ENCODE data around the gene THRB.

Gene THRB

GRCh38 chr3:24348348-24348747, 146.3 kb downstream of the THRB start:
- DNase-seq (ENCODE audit: low spot score) = no peak

GRCh38 chr3:24344784-24345439, 149.7 kb downstream of the THRB start:
- DNase-seq (ENCODE audit: low spot score) = no peak

DNA sequence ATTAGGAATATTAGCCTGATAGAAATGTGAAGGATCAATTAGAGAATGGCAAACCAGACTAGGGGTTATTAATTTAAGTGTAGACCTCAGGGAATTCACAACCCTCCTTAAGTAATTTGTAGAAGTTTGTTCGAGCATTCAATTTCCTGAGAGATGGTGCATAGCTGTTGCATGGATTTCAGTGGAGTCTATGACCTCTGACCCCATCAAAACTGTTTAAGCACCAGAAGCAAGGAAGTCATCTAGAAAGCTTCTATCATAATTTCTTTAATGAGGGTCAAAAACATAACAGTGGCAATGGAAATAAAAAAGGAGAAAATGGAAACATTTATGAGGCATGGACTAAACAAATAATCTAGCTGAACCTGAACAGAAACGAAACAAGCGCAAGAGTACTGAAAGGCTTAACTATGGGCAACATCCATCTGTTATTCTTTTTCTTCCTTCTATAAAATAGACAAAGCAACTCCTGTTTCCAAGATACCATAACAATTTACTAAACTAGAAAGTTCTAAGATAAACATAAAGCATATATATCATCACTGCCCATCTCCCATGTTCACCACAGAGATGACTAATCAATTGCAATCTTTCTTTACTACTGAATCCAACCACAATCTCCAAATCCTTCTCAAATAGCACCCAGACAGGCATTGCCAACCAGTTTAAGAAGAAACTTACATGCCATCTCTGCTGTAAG, 151.4 kb downstream of the THRB start:
- no peak for DNase-seq (ENCODE audit: low spot score)

DNA sequence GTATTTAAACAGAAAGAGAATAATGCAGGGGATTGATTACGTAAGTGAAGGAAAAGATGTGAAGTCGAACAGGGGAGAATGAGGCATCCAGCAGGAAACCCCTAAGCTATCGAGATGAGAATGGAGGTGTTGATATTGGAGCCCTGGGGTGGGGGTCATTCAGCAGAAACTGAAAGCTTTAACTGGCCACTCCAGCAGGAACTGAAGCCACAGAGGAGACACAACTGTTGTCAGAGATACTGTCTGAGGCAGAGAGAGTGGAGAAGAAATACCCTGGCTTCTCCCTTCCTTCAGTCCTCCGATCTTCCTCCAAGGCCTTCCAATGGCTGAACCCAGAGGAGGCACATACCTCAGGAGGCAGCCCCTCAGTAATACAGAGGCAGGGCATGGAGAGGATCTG, 152.4 kb downstream of the THRB start:
- DNase-seq (ENCODE audit: low spot score) = no peak

DNA sequence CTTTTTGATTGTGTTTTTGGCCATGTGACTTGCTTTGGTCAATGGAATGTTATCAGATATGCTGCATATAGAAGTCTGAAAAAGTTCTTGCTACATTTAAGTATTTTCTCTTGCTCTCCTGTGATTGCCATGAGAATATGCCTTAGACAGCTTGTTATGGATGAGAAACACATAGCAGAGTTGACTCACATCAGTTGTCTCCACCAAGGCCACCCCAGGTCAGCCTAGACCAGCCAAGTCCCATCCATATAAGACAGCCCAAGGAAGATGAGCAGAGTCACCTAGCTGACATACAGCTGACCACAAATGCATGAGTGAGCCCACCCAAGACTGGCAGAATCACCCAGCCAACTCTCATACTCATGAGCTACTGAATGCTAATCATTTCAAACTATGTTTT, 153.0 kb downstream of the THRB start:
- DNase-seq (ENCODE audit: low spot score) = no peak

- no peak for DNase-seq (ENCODE audit: low spot score)
Observed at GRCh38 chr3:24340966-24341365, 153.7 kb downstream of the THRB start.

GRCh38 chr3:24340161-24340560, 154.5 kb downstream of the THRB start:
- DNase-seq (ENCODE audit: low spot score) = no peak

GRCh38 chr3:24339266-24339825, 155.3 kb downstream of the THRB start:
- DNase-seq (ENCODE audit: low spot score) = no peak

DNA sequence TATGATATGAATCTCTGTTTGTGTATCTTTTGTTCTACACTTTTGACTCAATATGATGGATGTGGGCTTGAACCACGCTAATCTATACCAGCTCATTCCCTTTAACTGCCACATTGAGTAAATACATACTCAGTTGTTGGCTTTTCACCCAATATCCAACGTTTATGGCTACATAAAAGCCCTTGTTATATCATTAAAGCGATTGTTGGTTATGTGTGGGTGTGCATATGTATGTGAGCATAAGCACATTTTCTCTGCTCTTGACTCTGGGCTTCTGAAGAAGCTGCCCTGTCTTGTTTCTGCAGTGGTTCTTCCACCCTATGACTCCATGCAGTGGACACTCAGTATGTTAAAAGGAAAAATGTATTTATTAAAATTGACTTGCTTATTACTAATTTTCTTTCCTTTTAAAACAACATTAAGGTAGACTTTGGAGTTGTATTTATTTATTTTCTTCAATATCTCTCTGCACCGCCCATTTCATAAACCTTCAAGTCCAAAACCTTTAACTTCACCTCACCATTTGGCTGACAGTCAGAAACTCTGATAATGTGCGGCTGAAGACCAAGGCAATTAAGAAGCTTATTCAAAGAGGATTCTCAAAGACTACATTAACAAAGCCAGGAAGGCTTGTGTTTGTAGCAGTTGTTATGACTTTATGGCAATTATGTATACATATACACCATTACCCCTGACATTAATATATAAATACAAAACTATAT, 156.1 kb downstream of the THRB start:
- no peak for DNase-seq (ENCODE audit: low spot score)

- DNase-seq (ENCODE audit: low spot score) = no peak
Observed at GRCh38 chr3:24336101-24336500, 158.5 kb downstream of the THRB start.

GRCh38 chr3:24332092-24332491, 162.6 kb downstream of the THRB start:
- no peak for DNase-seq (ENCODE audit: low spot score)

GRCh38 chr3:24323272-24323671, 171.4 kb downstream of the THRB start:
- DNase-seq (ENCODE audit: low spot score) = no peak

- no peak for DNase-seq (ENCODE audit: low spot score)
Observed at GRCh38 chr3:24320601-24321000, 174.0 kb downstream of the THRB start.

GRCh38 chr3:24318677-24319287, 175.9 kb downstream of the THRB start:
- DNase-seq (ENCODE audit: low spot score) = no peak

GRCh38 chr3:24316887-24317383, 177.7 kb downstream of the THRB start:
- DNase-seq (ENCODE audit: low spot score) = no peak

DNA sequence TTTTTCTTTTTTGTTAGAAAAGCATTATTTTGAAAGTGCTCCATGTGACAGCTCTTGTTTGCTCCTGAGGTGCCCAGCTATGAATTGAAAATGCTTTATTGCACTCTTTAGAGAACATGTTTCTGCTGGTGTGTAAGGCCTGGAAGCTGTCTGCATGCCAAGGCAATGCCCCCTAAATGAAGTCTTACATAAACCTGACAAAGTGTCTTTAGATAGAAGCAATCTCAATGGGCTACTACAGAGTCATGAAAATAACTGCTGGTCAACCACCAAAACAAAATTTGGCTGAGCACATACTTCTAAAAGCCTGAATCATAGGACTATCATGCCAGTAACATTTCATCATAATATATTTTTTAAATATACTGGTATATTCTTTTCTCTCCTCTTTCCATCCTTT, 178.7 kb downstream of the THRB start:
- DNase-seq (ENCODE audit: low spot score) = no peak

DNA sequence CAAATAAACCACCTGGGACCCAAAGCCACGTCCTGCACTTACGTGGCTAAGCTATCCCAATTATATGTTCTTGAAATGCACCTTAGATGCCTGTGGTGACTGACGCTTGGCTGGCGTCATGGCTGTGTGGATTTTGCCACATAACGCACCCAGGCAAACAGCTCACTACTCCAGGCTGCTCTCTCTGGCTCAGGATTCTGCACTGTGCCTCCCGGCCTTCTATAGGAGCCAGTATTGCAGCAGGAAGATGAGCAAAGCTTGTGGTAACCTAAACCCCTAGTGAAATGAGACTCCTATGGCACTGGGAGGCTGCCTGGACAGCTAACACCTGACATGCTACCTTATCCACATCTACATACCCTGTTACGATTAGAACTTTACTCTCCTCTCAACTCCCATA, 179.3 kb downstream of the THRB start:
- no peak for DNase-seq (ENCODE audit: low spot score)

- no peak for DNase-seq (ENCODE audit: low spot score)
Observed at GRCh38 chr3:24311881-24312280, 182.8 kb downstream of the THRB start.

GRCh38 chr3:24310887-24311286, 183.8 kb downstream of the THRB start:
- DNase-seq (ENCODE audit: low spot score) = no peak

DNA sequence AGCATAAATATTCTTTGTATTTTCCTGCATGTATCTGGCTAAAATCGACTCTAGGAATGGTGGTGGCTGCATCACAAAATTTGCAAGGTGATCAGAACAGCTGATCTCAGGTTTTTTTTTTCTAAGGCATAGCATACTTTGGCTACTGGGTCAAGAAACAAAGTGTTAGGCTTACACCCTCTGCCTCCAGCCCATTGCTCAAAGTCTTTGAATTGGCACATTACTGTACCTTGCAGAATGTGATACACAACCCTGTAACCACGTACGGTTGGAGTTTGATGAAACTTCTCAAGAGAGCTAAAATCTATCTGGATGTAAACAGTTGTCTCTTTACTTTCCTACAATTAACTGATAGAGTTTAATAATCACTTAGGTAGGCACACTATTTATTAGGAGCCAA, 188.1 kb downstream of the THRB start:
- DNase-seq (ENCODE audit: low spot score) = no peak

DNA sequence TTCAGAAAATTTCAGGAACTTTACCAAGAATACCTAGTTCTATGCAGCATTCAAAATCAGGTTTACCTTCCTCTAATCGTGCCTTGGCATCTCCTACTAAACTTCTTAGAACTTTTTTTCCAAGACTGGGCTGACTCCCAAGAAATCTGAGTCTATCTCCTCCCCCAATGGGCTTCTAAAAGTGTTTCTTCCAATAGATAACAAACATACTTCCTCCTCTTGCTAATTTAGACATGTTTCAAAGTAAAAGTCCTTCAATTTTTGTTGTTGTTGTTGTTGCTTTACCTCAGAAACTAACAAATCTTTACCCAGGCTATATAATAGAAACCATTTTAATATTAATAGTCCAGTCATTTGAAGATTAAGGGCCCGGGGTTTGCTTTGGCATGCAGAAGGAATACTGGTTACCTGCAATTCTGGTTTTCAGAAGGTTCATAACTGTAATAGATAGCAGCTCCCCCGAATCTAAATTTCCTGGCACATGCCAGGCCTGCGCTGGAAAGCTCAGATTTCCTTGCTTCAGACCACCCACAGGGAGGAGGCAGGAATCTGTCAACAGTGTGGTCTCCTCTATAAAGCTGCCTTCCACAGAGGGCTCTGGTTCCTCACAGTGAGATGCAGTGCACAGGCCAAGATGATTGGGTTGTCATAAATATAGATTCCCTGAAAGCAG, 188.7 kb downstream of the THRB start:
- DNase-seq (ENCODE audit: low spot score) = no peak
